Mucosa of gallbladder (tissue), 1 donor: ENCODE results near the gene CYP2A7. TPM values are rescaled to one million over a fixed set of nuclear protein-coding genes. Genes with fewer than 3 reads are reported as not detected.
"Not testable (repeated sequence)": the region's sequence is repeated elsewhere in the genome, so short reads cannot be mapped to it uniquely, and the experiment has no call there.

Experiments used
- DNase-seq: peaks from one replicate; pipeline ENCODE4 v3.0.0-alpha.2; 2020; ENCODE audit warnings: low spot score
- total RNA-seq: library from RNA; stranded (reverse); gene quantifications from one replicate; pipeline ENCODE4 v1.2.1, GENCODE V29; 2021
- donor health status: DM: no; HTN: no; CAD: no.

Gene CYP2A7, protein sequence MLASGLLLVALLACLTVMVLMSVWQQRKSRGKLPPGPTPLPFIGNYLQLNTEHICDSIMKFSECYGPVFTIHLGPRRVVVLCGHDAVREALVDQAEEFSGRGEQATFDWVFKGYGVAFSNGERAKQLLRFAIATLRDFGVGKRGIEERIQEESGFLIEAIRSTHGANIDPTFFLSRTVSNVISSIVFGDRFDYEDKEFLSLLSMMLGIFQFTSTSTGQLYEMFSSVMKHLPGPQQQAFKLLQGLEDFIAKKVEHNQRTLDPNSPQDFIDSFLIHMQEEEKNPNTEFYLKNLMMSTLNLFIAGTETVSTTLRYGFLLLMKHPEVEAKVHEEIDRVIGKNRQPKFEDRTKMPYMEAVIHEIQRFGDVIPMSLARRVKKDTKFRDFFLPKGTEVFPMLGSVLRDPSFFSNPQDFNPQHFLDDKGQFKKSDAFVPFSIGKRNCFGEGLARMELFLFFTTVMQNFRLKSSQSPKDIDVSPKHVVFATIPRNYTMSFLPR
- total RNA-seq: 0.72 TPM

DNA sequence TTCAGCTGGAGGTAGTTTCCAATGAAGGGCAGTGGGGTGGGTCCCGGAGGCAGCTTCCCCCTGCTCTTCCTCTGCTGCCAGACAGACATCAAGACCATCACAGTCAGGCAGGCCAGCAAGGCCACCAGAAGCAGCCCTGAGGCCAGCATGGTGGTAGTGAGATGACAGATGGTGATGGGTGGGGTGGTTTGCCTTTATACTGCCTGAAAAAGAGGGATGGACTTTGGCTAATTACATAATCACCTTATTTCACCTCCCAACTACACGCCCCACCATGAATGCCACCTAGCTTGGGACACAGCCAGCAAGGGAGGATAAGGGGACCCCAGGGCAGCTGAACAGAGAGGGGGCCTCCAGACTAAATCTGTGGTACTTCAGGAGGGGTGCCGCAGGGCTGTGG lies at the start of gene CYP2A7:
TSS of gene CYP2A7 (minus strand) at position 170 of the 400 bp plus-strand sequence. CDS start at position 149, 21 bp downstream.
- DNase-seq: not testable (repeated sequence)

DNA sequence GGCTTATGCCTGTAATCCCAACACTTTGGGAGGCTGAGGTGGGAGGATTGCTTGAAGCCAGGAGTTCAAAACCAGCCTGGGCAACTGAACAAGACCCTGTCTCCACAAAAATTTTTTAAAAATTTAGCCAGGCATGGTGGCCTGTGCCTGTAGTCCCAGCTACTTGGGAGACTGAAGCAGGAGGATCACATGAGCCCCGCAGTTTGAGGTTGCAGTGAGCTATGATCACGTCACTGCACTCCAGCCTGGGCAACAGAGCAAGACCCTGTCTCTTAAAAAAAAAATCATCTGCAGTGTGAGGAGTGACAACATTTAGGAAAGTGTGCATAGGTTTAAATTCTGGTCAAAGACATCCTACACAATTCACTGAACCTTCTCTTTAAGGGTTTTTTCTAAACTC lies 48.8 kb upstream of the CYP2A7 start:
- not testable (repeated sequence) for DNase-seq

DNA sequence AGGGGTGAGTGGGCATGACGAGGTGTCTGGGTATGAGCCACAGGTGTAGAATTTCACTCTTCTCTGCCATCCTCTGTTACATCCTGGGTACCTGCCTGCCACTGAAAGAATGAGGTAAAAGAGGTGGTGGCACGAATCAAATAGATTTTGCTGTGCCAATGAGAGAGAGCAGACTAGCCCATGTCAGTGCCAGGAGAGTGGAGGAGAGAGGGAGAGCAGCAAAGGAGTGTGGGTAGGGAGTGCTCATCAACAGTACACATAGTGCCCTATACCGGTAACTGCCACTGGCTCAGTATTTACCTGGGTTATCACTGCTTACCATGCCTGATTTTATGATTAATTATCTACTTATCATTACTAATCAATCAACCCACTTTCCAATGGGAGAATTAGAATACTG lies 47.9 kb upstream of the CYP2A7 start:
- DNase-seq: not testable (repeated sequence)

DNA sequence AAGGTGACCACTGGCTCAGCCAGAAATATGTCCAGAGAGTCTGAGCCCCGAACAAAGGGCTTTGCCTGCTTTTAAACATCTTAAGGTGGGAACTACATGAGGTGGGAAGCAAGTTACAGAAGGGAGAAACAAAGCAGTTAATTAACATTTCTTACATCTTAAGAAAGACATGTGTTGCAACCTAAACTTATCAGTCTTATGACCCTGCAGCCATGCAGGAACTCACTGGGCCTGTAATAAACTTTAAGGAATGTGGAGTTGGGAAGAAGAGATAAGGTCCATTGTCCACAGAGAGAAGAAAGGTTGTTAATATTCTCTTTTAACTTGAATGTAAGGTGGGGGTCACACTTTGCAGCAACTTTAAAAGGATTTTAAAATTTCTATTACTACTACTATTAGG lies 46.8 kb upstream of the CYP2A7 start:
- DNase-seq: no peak

DNA sequence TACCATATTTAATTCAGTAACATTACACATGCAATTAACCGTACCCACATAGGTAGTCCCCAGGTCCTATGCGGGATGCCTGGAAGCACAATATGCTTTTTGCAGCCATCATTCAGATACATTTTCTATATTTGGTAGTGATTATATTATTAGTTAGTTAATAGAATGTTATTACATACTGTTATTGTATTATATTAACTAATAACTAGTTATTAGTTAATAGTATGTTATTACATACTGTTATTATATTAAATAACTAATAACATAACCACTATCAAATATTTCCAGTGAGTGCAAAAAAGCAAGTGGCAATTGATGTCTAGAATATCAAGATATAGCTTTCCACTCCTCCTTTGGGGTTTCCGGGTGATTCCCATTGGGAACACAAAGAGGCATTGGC lies 45.5 kb upstream of the CYP2A7 start:
- no peak for DNase-seq

DNA sequence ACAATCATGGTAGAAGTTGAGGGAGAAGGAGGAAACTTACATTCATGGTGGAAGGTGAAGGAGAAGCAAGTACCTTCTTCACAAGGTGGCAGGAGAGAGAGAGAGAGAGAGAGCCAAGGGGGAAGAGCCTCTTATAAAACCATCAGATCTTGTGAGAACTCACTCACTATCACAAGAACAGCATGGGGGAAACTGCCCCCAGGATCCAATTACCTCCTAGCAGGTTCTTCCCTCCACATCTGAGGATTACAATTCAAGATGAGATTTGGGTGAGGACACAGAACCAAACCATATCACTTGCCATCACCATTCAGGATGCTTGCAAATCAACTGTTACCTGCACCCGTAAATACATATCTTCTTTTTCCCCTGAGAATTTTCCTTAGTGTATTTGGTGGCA lies 44.2 kb upstream of the CYP2A7 start:
- DNase-seq: not testable (repeated sequence)

DNA sequence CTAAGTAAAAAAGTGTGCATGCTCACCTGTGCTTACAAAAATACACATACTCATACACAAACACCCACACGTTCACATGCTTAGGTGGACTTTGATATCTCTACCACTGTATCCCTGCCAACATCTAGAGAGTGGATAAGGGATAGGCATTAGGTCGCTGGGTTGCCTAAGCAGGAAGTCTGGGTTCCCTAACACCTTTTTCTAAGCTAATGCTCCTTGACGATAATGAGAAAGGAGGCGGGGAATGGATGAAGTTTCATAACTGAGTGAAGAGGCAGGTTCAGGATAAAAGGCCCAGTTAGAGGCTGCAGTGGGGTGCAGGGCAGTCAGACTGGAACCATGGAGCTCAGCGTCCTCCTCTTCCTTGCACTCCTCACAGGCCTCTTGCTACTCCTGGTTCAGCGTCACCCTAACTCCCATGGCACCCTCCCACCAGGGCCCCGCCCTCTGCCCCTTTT lies 41.9 kb upstream of the CYP2A7 start:
- peak; percentile 74 for DNase-seq

DNA sequence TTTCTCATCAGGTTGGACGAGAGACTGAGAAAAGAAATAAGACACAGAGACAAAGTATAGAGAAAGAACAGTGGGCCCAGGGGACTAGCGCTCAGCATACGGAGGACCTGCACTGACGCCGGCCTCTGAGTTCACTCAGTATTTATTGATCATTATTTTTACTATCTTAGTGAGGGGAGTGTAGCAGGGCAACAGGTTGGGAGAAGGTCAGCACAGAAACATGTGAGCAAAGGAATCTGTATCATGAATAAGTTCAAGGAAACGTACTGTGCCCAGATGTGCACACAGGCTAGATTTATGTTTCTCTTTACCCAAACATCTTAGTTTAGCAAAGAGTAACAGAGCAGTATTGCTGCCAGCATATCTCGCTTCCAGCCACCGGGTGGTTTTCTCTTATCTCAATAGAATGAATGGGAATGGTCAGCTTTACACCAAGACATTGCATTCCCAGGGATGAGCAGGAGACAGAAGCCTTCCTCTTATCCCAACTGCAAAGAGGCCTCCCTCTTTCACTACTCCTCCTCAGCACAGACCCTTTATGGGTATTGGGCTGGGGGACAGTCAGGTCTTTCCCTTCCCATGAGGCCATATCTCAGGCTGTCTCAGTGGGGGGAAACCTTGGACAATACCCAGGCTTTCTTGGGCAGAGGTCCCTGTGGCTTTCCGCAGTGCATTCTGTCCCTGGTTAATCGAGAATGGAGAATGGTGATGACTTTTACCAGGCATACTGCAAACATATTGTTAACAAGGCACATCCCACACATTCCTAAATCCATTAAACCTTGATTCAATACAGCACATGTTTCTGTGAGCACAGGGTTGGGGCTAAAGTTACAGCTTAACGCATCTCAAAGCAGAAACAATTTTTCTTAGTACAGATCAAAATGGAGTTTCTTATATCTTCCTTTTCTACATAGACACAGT lies 40.5 kb upstream of the CYP2A7 start:
- peak; percentile 11 for DNase-seq

DNA sequence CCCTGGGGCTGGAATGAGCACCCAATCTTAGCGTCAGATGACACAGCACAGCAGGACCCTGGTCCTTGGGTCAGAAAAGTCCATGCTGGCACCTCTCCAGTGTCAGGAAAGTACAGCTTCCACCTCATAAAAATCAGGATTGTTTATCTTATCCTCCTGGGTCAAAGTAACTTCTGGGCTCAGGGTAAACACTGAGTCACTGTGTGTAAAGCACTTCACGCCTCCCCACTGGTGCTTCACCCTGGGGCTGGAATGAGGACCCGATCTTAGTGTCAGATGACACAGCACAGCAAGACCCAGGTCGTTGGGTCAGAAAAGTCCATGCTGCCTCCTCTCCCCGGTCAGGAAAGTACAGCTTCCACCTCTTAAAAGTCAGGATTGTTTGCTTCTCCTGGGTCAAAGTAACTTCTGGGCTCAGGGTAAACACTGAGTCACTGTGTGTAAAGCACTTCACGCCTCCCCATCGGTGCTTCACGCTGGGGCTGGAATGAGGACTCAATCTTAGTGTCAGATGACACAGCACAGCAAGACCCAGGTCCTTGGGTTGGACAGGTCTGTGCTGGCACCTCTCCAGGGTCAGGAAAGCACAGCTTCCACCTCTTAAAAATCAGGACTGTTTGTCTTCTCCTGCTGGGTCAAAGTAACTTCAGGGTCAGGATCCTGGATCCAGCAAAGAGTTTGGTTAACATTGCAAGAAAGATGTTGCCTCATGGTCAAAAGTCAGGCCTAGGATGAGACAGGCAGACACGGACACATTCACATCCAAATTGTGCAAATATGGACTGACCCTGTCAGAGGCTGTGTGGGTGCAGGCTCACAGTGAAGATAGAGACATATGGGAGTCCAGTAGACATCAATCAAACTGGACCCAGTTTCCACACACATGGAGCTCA lies 39.2 kb upstream of the CYP2A7 start:
- peak; percentile 86 for DNase-seq

DNA sequence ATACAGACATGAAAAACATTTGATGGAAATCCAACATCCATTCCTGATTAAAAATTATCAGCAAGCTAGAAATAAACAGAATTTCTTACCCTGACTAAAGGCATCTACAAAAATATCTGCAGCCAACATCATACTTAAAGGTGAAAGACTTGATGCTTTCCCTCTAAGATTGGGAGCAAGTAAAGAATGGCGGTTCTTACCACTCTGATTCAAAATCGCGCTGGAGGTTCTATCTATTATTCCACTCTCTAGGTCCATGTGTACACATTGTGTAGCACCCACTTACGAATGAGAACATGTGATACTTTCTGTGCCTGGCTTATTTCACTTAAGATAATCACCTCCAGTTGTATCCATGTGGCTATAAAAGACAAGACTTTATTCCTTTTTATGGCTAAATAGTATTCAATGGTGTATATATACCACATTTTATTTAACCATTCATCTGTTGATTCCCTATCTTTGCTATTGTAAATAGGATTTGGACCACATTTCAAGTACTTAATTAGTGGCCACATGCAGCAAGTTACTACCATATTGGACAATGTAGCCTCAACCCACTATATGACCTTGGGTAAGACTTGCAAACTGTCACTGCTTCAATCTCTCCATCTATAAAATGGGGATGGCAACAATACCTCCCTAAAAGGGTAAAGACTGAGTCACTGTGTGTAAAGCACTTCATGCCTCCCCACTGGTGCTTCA lies 38.4 kb upstream of the CYP2A7 start:
- DNase-seq: no peak

DNA sequence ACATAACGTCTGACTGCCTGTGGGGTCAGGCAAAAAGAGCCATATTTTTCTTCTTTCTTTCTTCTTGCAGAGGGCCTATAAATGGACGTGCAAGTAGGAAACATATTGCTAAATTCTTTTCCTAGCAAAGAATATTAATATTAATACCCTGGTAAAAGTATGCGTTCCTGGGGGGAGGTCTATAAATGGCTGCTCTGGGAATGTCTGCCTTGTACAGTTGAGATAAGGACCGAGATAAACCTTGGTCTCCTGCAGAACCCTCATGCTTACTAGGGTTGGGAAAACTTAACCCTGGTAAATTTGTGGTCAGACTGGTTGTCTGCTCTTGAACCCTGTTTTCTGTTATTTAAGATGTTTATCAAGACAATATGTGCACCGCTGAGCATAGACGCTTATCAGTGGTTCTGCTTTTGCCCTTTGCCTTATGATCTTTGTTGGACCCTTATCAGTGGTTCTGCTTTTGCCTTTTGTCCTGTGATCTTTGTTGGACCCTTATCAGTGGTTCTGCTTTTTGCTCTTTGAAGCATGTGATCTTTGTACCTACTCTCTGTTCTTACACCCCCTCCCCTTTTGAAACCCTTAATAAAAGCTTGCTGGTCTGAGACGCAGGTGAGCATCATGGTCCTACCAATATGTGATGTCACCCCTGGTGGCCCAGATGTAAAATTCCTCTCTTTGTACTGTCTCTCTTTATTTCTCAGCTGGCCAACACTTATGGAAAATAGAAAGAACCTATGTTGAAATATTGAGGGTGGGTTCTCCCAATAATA lies 37.7 kb upstream of the CYP2A7 start:
- DNase-seq: not testable (repeated sequence)

DNA sequence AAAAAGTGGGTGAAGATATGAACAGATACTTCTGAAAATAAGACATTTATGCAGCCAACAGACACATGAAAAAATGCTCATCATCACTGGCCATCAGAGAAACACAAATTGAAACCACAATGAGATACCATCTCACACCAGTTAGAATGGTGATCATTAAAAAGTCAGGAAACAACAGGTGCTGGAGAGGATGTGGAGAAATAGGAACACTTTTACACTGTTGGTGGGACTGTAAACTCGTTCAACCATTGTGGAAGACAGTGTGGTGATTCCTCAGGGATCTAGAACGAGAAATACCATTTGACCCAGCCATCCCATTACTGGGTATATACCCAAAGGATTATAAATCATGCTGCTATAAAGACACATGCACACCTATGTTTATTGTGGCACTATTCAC lies 36.3 kb upstream of the CYP2A7 start:
- not testable (repeated sequence) for DNase-seq

DNA sequence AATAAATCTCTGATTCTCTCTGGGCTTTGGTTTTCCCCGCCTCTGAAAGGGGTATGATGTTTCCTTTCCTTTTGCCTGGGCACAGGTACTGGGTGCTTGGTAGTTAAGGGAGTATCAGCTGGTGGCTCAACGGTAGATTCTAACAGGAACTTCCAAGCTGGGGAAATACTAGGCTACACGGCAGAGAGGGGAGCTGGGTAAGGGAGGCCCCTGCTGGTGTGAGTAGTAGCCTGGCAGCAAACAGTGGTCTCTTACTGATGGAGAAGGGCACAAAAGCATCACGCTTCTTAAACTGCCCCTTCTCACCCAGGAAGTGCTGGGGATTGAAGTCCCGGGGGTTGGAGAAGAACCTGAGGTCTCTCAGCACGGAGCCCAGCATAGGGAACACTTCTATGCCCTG lies 26.9 kb upstream of the CYP2A7 start:
- DNase-seq: no peak

DNA sequence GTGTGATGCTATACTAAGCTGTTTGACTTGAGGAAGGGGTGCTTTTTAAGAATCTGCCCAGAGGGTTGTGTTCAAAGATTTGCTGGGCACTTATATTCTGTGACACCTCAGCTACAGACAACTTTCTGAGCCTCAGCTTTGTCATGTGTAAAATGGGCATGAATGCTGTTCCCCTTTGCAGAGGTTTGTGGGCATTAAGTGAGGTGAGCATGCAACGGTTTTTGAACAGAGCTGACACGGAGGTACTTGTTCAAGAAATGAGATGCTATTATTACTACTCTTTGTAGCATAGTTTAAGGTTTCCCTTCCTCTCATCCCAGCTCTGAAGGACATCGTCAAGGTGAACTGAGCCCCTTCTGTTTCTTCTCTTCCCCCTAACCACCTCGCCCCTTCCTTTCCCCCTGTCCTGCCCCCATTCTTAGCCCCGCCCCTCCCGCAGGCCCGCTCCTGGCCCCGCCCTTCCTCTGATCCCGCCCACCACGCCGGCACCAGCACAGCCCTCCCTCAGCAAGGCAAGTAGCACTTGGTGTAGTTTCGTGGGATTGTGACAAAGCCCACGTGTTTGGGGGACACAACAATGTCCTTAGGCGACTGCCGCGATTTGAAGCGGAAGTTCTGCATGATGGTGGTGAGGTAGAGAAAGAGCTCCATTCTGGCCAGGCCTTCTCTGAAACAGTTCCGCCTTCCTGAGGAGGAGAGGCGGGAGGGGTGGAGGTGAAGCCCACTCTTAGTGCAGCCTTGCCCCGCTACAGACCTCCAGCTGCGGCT lies 26.1 kb upstream of the CYP2A7 start:
- no peak for DNase-seq

DNA sequence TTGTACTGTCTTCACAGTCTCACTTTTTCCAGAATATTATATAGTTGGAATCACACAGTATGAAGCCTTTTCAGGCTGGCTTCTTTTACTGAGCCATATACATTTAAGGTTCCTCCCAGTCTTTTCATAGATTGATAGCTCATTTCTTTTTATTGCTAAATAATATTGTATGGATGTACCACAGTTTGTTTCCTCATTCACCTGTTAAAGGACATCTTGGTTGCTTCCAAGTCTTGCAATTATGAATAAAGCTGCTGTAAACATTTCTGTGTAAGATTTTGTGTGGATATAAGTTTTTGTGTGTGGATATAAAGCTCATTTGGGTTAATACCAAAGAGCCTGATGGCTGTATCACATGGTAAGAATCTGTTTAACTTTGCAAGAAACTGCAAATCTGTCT lies 24.5 kb upstream of the CYP2A7 start:
- no peak for DNase-seq

DNA sequence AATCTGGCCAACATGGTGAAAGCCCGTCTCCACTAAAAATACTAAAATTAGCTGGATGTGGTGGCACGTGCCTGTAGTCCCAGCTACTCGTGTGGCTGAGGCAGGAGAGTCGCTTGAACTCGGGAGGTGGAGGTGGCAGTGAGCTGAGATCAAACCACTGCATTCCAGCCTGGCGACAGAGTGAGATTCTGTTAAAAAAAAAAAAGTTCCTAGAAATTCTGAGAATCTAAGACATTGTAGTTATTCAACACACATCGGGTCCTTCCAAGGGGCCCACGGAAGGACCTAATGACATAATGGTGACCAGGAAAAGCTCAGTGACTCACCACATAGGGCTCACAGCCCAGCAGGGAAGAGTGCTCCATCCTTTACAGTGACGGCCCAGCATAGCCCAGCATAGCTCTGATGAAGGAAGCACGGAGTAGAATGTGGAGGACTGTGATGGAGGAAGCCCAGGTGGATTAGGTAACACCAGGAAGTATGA lies 22.7 kb upstream of the CYP2A7 start:
- not testable (repeated sequence) for DNase-seq

DNA sequence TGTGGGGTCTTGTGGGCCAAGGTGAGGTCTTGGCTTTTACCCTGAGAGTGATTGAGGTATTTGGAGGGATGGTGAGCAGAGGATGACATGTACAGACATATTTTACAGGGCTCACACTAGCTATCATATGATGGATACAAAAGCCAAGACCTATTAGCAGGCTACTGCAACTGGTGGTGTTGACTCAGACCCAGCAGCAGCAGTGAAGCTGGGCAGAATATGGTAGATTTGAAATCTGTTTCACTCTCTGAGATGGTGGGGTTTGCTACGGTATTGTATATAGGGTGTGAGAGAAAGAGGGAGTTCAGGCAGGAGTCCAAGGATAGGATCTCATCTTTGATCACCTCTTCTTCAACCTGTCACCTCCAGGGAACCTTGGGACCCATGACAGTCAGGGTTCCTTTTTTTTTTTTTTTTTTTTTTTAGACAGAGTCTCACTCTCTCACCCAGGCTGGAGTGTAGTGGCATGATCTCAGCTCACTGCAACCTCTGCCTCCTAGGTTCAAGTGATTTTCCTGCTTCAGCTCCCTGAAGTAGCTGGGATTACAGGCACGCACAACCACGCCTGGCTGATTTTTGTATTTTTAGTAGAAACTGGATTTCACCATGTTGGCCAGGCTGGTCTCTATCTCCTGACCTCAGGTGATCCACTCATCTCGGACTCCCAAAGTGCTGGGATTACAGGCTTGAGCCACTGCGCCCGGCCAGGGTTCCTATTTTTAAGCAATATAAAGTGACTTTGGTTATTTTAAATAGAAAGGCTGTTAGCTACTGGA lies 20.1 kb upstream of the CYP2A7 start:
- not testable (repeated sequence) for DNase-seq

DNA sequence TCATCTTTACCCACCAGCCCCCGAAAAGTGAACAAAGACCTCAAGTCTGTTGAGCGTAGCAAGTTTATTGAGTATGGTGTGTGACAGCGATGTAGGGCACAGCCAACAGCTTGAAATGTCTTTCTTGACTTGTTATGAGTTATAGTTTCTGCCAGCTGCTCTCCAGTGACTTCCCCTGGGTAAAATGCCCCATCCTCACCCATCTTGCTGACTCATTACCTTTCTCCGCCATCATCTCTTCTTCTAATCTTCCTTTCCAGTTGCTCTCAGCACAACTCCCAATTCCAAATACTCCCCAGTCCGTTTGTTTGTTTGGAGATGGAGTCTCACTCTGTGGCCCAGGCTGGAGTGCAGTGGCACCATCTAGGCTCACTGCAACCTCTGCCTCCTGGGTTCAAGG lies 18.5 kb upstream of the CYP2A7 start:
- DNase-seq: not testable (repeated sequence)
